ENCODE results near the gene ZDHHC11B. TPM values are rescaled to one million over a fixed set of nuclear protein-coding genes. Genes with fewer than 3 reads are reported as not detected.
A peak's percentile ranks its signal among the peaks of the same experiment; 100 is the strongest.
"Not testable (repeated sequence)": the region's sequence is repeated elsewhere in the genome, so short reads cannot be mapped to it uniquely, and the experiment has no call there.

ZDHHC11B gene
- total and polyA plus RNA-seq, 2 donors (not counting 1 experiment from before 2014, with no cell fraction given) = 0.52 TPM; not detected in 1

GRCh38 chr5:783881-784427 is 575 bp downstream of the ZDHHC11B start:
- H3K36me3 ChIP-seq (replicated peaks in 1 of 2; ENCODE audit: control extremely low read depth in 1 of 2, control insufficient read depth in 1 of 2, extremely low read depth in 1 of 2, insufficient read depth in 2 of 2, low read length in 1 of 2); ATAC-seq (ENCODE audit: low read depth); CTCF ChIA-PET; H3K4me1 Mint-ChIP-seq; H3K79me2 ChIP-seq (ENCODE audit: control insufficient read depth, insufficient read depth, low read length); POLR2A ChIA-PET; H3K9me3 ChIP-seq (ENCODE audit: control extremely low read depth in 1 of 3, control insufficient read depth in 2 of 3, insufficient read depth in 1 of 3, low read length in 2 of 3); intact Hi-C loops (cut with micrococcal nuclease); H3K27ac ChIP-seq (ENCODE audit: low read length in 2 of 2); H3K27ac Mint-ChIP-seq; H3K27me3 Mint-ChIP-seq; H4K20me1 ChIP-seq (ENCODE audit: control insufficient read depth, insufficient read depth, low read length, poor library complexity, severe bottlenecking); H3K9me3 Mint-ChIP-seq (ENCODE audit: insufficient read depth): not testable (repeated sequence)
- H3K9ac ChIP-seq (ENCODE audit: low read length) = peak overlapping the region; percentile 55
- H3K4me2 ChIP-seq (replicated peaks; ENCODE audit: low read depth, low read length, poor library complexity, severe bottlenecking) = peak overlapping the region; percentile 97
- H3K4me3 ChIP-seq (ENCODE audit: control extremely low read depth in 1 of 5, extremely low read depth in 1 of 5, insufficient read depth in 1 of 5, low read depth in 2 of 5, low read length in 4 of 5) = peak overlapping the region in 4 of 5 experiments; percentile 29 to 55 (median 46)
- WGBS (ENCODE audit: insufficient coverage) = under 1% methylated on average over 34 of the region's 43 CpGs
- H3K27me3 ChIP-seq (replicated peaks in 1 of 4; ENCODE audit: control extremely low read depth in 1 of 4, control insufficient read depth in 3 of 4, insufficient read depth in 4 of 4, low read length in 3 of 4) = peaks cover 0 to 11% (median 5%) of the 10 kb centered on the region in 4 experiments
- H3K4me3 Mint-ChIP-seq = peak overlapping the region; percentile 65
- peaks cover 12 to 15% of the 10 kb centered on the region in 2 donors for H3K4me1 ChIP-seq (ENCODE audit: control insufficient read depth in 2 of 2, insufficient read depth in 2 of 2, low read length in 2 of 2)
- H2AFZ ChIP-seq (ENCODE audit: insufficient read depth, low read depth, low read length, poor library complexity, severe bottlenecking) = peak overlapping the region; percentile 55
- DNase-seq = peak; percentile 61

- H3K36me3 ChIP-seq (replicated peaks in 1 of 2; ENCODE audit: control extremely low read depth in 1 of 2, control insufficient read depth in 1 of 2, extremely low read depth in 1 of 2, insufficient read depth in 2 of 2, low read length in 1 of 2); H3K9me3 Mint-ChIP-seq (ENCODE audit: insufficient read depth); H3K27ac Mint-ChIP-seq; DNase-seq; POLR2A ChIA-PET; ATAC-seq (ENCODE audit: low read depth); H4K20me1 ChIP-seq (ENCODE audit: control insufficient read depth, insufficient read depth, low read length, poor library complexity, severe bottlenecking); H3K9me3 ChIP-seq (ENCODE audit: control extremely low read depth in 1 of 3, control insufficient read depth in 2 of 3, insufficient read depth in 1 of 3, low read length in 2 of 3); H3K4me3 ChIP-seq (ENCODE audit: control extremely low read depth in 1 of 5, extremely low read depth in 1 of 5, insufficient read depth in 1 of 5, low read depth in 2 of 5, low read length in 4 of 5); H3K79me2 ChIP-seq (ENCODE audit: control insufficient read depth, insufficient read depth, low read length); H3K27me3 Mint-ChIP-seq; H3K9ac ChIP-seq (ENCODE audit: low read length); H3K27ac ChIP-seq (ENCODE audit: low read length in 2 of 2); H2AFZ ChIP-seq (ENCODE audit: insufficient read depth, low read depth, low read length, poor library complexity, severe bottlenecking); CTCF ChIA-PET; intact Hi-C loops (cut with micrococcal nuclease); H3K4me1 Mint-ChIP-seq: not testable (repeated sequence)
- H3K4me1 ChIP-seq (ENCODE audit: control insufficient read depth in 2 of 2, insufficient read depth in 2 of 2, low read length in 2 of 2) = peaks cover 12 to 15% of the 10 kb centered on the region in 2 donors
- peaks cover 0 to 11% (median 4%) of the 10 kb centered on the region in 4 experiments for H3K27me3 ChIP-seq (replicated peaks in 1 of 4; ENCODE audit: control extremely low read depth in 1 of 4, control insufficient read depth in 3 of 4, insufficient read depth in 4 of 4, low read length in 3 of 4)
- peak overlapping the region; percentile 65 for H3K4me3 Mint-ChIP-seq
- peak overlapping the region; percentile 97 for H3K4me2 ChIP-seq (replicated peaks; ENCODE audit: low read depth, low read length, poor library complexity, severe bottlenecking)
- 1% methylated on average over 10 of the region's 31 CpGs for whole genome bisulfite sequencing (ENCODE audit: insufficient coverage)
Measured at GRCh38 chr5:783049-783802, 1.3 kb downstream of the ZDHHC11B start.

- H3K27me3 ChIP-seq (replicated peaks in 1 of 4; ENCODE audit: control extremely low read depth in 1 of 4, control insufficient read depth in 3 of 4, insufficient read depth in 4 of 4, low read length in 3 of 4) = peaks cover 0 to 11% (median 4%) of the 10 kb centered on the region in 4 experiments
- CTCF ChIA-PET; H3K9me3 Mint-ChIP-seq (ENCODE audit: insufficient read depth); H3K79me2 ChIP-seq (ENCODE audit: control insufficient read depth, insufficient read depth, low read length); H3K4me3 ChIP-seq (ENCODE audit: control extremely low read depth in 1 of 5, extremely low read depth in 1 of 5, insufficient read depth in 1 of 5, low read depth in 2 of 5, low read length in 4 of 5); POLR2A ChIA-PET; H2AFZ ChIP-seq (ENCODE audit: insufficient read depth, low read depth, low read length, poor library complexity, severe bottlenecking); DNase-seq; H3K9me3 ChIP-seq (ENCODE audit: control extremely low read depth in 1 of 3, control insufficient read depth in 2 of 3, insufficient read depth in 1 of 3, low read length in 2 of 3); H3K9ac ChIP-seq (ENCODE audit: low read length); H3K36me3 ChIP-seq (replicated peaks in 1 of 2; ENCODE audit: control extremely low read depth in 1 of 2, control insufficient read depth in 1 of 2, extremely low read depth in 1 of 2, insufficient read depth in 2 of 2, low read length in 1 of 2); H3K27ac Mint-ChIP-seq; intact Hi-C loops (cut with micrococcal nuclease); H3K27me3 Mint-ChIP-seq; H3K4me1 Mint-ChIP-seq; ATAC-seq (ENCODE audit: low read depth); H4K20me1 ChIP-seq (ENCODE audit: control insufficient read depth, insufficient read depth, low read length, poor library complexity, severe bottlenecking); H3K27ac ChIP-seq (ENCODE audit: low read length in 2 of 2); H3K4me2 ChIP-seq (replicated peaks; ENCODE audit: low read depth, low read length, poor library complexity, severe bottlenecking); H3K4me3 Mint-ChIP-seq: not testable (repeated sequence)
- WGBS (ENCODE audit: insufficient coverage) = no CpG with 5 or more reads among the region's 12 CpGs
- H3K4me1 ChIP-seq (ENCODE audit: control insufficient read depth in 2 of 2, insufficient read depth in 2 of 2, low read length in 2 of 2) = peaks cover 12 to 15% of the 10 kb centered on the region in 2 donors
Measured at GRCh38 chr5:782356-782755, 2.2 kb downstream of the ZDHHC11B start.

GRCh38 chr5:780571-780970 is 4.0 kb downstream of the ZDHHC11B start:
- H3K4me1 Mint-ChIP-seq; ATAC-seq (ENCODE audit: low read depth); H3K9ac ChIP-seq (ENCODE audit: low read length); H3K4me2 ChIP-seq (replicated peaks; ENCODE audit: low read depth, low read length, poor library complexity, severe bottlenecking); H3K27ac Mint-ChIP-seq; H2AFZ ChIP-seq (ENCODE audit: insufficient read depth, low read depth, low read length, poor library complexity, severe bottlenecking); H4K20me1 ChIP-seq (ENCODE audit: control insufficient read depth, insufficient read depth, low read length, poor library complexity, severe bottlenecking); H3K36me3 ChIP-seq (replicated peaks in 1 of 2; ENCODE audit: control extremely low read depth in 1 of 2, control insufficient read depth in 1 of 2, extremely low read depth in 1 of 2, insufficient read depth in 2 of 2, low read length in 1 of 2); H3K4me3 Mint-ChIP-seq; intact Hi-C loops (cut with micrococcal nuclease); H3K9me3 Mint-ChIP-seq (ENCODE audit: insufficient read depth); H3K9me3 ChIP-seq (ENCODE audit: control extremely low read depth in 1 of 3, control insufficient read depth in 2 of 3, insufficient read depth in 1 of 3, low read length in 2 of 3); CTCF ChIA-PET; H3K27me3 Mint-ChIP-seq; H3K4me3 ChIP-seq (ENCODE audit: control extremely low read depth in 1 of 5, extremely low read depth in 1 of 5, insufficient read depth in 1 of 5, low read depth in 2 of 5, low read length in 4 of 5); H3K27ac ChIP-seq (ENCODE audit: low read length in 2 of 2); H3K79me2 ChIP-seq (ENCODE audit: control insufficient read depth, insufficient read depth, low read length); DNase-seq; POLR2A ChIA-PET: not testable (repeated sequence)
- peaks cover 12 to 14% of the 10 kb centered on the region in 2 donors for H3K4me1 ChIP-seq (ENCODE audit: control insufficient read depth in 2 of 2, insufficient read depth in 2 of 2, low read length in 2 of 2)
- WGBS (ENCODE audit: insufficient coverage) = 86% methylated on average over 11 of the region's 17 CpGs
- H3K27me3 ChIP-seq (replicated peaks in 1 of 4; ENCODE audit: control extremely low read depth in 1 of 4, control insufficient read depth in 3 of 4, insufficient read depth in 4 of 4, low read length in 3 of 4) = peaks cover 0 to 11% (median 4%) of the 10 kb centered on the region in 4 experiments
